Testis (tissue), 2 donors: Measurements from ENCODE around the gene PLXND1.

Experiments used
- POLR2A ChIP-seq: fragments of 450-650 bp; IDR thresholded peaks from one replicate; pipeline ENCODE4 v1.6.1; 2017; ENCODE audit warnings: antibody characterized with exemption, mild to moderate bottlenecking, moderate library complexity
- TF ChIP-seq, protein P1 (sequence below), 3 experiments: fragments of 450-650 bp in 2 of 3; fragments of 200-600 bp in 1 of 3; sonication (generic) in 1 of 3; IDR thresholded peaks; one replicate each; pipeline ENCODE4 v1.5.1; 2016 to 2019; ENCODE audit warnings: antibody characterized with exemption in 3 of 3, mild to moderate bottlenecking in 2 of 3, moderate library complexity in 1 of 3

DNA sequence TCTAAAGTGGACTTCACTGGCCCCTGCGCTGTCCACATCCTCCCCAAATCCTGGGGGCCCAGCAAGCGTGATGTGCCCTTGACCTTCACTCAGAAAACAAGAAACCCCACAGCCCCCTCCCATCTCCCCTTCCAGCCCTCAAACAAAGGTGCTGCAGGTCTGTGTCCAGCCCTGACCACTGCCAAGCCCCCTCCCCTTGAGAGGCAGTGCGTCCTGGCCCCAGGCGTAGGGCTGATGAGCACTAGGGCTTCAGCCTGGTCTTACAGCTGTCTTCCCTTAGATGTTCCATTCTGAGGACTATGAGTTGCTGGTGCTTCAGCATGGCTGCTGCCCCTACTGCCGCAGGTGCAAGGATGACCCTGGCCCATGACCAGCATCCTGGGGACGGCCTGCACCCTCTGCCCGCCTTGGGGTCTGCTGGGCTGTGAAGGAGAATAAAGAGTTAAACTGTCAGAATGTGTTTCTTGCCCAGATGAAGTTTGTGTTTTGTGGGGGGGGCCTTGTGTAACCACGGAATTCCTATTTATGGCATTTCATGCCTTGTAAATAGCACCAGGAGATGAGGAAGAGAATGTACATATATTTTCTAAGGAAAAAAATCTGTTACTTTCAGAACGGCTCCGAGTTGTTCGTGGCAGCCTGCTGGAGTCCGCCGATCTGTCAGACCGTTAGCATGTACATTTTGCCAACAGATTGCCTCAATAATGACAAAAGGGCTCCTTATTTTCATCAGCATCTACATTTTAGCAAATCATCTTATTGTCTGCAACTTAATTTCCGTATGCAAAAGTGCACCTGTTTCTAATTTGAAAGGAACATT, 86.4 kb downstream of the PLXND1 start:
- TF ChIP-seq, protein P1, sequence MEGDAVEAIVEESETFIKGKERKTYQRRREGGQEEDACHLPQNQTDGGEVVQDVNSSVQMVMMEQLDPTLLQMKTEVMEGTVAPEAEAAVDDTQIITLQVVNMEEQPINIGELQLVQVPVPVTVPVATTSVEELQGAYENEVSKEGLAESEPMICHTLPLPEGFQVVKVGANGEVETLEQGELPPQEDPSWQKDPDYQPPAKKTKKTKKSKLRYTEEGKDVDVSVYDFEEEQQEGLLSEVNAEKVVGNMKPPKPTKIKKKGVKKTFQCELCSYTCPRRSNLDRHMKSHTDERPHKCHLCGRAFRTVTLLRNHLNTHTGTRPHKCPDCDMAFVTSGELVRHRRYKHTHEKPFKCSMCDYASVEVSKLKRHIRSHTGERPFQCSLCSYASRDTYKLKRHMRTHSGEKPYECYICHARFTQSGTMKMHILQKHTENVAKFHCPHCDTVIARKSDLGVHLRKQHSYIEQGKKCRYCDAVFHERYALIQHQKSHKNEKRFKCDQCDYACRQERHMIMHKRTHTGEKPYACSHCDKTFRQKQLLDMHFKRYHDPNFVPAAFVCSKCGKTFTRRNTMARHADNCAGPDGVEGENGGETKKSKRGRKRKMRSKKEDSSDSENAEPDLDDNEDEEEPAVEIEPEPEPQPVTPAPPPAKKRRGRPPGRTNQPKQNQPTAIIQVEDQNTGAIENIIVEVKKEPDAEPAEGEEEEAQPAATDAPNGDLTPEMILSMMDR (IDR thresholded peaks at IDR 0.05), result no peak
- TF ChIP-seq POLR2A, result no peak
